ENCODE results near the gene FRS3. TPM values are rescaled to one million over a fixed set of nuclear protein-coding genes. Genes with fewer than 3 reads are reported as not detected.

Gene FRS3
- total and polyA plus RNA-seq, 11 donors = 3.2 to 6.8 (median 5.1) TPM

DNA sequence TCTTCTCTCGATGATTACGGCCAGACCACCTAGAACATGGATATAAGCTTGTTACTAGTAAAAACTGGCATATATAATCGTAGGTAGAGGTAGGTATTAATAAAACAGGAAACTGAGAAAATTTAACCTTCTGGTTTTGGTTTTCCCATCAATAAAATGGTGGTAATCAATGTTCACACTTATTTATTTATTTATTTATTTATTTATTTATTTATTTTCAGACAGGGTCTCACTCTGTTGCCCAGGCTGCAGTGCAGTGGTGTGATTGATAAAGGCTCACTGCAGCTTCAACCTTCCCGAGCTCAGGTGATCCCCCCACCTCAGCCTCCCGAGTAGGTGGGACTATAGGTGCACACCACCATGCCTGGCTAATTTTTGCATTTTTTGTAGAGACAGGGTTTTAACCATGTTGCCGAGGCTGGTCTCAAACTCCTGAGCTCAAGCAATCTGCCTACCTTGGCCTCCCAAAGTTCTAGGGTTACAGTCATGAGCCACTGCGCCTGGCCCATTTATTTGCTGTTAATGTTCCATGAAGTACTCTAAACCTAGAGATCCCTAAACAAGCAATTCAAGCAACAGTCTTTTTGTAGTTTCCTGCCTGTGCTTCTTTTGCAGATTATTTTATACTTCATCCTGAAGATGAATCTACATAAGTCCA, 19.3 kb upstream of the FRS3 start:
- no peak overlapping the region for H3K27ac ChIP-seq
- no peaks in the 10 kb centered on the region for H3K27me3 ChIP-seq
- no peak overlapping the region for H3K4me3 ChIP-seq
- ATAC-seq = no peak
- TF ChIP-seq, protein P1, sequence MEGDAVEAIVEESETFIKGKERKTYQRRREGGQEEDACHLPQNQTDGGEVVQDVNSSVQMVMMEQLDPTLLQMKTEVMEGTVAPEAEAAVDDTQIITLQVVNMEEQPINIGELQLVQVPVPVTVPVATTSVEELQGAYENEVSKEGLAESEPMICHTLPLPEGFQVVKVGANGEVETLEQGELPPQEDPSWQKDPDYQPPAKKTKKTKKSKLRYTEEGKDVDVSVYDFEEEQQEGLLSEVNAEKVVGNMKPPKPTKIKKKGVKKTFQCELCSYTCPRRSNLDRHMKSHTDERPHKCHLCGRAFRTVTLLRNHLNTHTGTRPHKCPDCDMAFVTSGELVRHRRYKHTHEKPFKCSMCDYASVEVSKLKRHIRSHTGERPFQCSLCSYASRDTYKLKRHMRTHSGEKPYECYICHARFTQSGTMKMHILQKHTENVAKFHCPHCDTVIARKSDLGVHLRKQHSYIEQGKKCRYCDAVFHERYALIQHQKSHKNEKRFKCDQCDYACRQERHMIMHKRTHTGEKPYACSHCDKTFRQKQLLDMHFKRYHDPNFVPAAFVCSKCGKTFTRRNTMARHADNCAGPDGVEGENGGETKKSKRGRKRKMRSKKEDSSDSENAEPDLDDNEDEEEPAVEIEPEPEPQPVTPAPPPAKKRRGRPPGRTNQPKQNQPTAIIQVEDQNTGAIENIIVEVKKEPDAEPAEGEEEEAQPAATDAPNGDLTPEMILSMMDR (IDR thresholded peaks at IDR 0.05) = no peak
- no peak for TF ChIP-seq POLR2A (IDR thresholded peaks at IDR 0.05)
- peaks cover 0 to 12% (median 0%) of the 10 kb centered on the region in 12 donors for H3K4me1 ChIP-seq
- intact Hi-C loops (cut with DNase I) = loop anchor here in 1 of 10 donors (5.0 kb wide), 1 partner anchor 118 kb away; no protein-coding TSS in a partner anchor
- H3K36me3 ChIP-seq = peaks cover 0 to 57% (median 31%) of the 10 kb centered on the region in 9 donors
- 92 to 99% (median 96%) methylated on average over 7 of the region's 7 CpGs for WGBS, 4 donors
- DNase-seq = no peak
- no peaks in the 10 kb centered on the region for H3K9me3 ChIP-seq

DNA sequence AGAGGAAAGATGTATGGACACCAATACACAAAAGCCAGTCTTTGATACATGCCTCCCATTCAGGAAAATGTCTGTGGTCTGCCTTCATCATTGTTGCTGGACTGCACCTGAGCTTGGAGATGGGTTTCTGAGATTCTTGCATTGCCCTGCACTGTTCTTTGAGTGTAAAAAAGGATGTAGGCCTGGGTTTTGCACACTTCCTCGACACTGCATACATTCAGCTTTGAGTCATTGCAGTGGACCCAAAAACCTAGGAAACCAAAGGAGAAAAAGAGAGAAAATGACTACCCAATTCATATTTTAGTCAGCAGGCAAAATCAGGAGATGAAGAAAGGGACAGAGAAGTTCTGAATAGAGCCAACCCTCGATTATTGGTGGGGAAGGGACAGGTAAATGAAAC, 16.8 kb upstream of the FRS3 start:
- Histone ChIP-seq H3K9me3 (no peaks in the 10 kb centered on the region), H3K27me3 (no peaks in the 10 kb centered on the region), H3K36me3 (peaks cover 0 to 80% (median 47%) of the 10 kb centered on the region in 9 donors), H3K4me3 (no peak overlapping the region), H3K4me1 (peaks cover 0 to 29% (median 7%) of the 10 kb centered on the region in 12 donors), H3K27ac (no peak overlapping the region)
- ATAC-seq = no peak
- WGBS, 4 donors = 89 to 93% (median 92%) methylated on average over 2 of the region's 2 CpGs
- TF ChIP-seq, protein P1 (IDR thresholded peaks at IDR 0.05) = no peak
- TF ChIP-seq POLR2A (IDR thresholded peaks at IDR 0.05) = no peak
- intact Hi-C loops (cut with DNase I) = loop anchor here in 1 of 10 donors (5.0 kb wide), 1 partner anchor 121 kb away; no protein-coding TSS in a partner anchor
- DNase-seq = no peak

DNA sequence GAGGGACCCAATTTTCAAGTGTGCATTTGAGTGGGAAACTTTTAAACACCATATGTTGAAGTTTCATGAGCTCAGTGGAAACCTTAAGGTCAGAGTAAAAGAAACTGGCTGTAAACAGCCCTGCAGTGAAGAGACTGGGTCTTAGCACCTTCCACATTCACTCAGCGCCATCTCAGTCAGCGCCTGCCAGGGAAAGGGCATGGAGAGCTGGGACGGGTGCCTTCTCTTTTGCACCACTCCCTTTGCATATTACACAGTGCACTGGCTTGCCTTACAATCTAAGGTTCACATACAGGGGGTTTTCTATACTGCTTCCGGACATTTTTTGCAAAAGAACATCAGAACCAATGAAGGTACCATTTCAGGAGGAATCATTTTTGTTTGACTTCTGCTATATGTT, 12.3 kb upstream of the FRS3 start:
- TF ChIP-seq, protein P1 (IDR thresholded peaks at IDR 0.05) = no peak
- TF ChIP-seq POLR2A (IDR thresholded peaks at IDR 0.05) = no peak
- WGBS, 4 donors = 63 to 79% (median 68%) methylated on average over 4 of the region's 4 CpGs
- intact Hi-C loops (cut with DNase I) = no loop called here
- peak overlapping the region in 3 of 12 donors; percentile 17 to 53 (median 28) for H3K27ac ChIP-seq
- H3K36me3 ChIP-seq = peaks cover 0 to 80% (median 56%) of the 10 kb centered on the region in 9 donors
- ATAC-seq (no peak), DNase-seq (no peak)
- peaks cover 4 to 43% (median 20%) of the 10 kb centered on the region in 12 donors for H3K4me1 ChIP-seq
- no peaks in the 10 kb centered on the region for H3K27me3 ChIP-seq
- H3K9me3 ChIP-seq = no peaks in the 10 kb centered on the region
- no peak overlapping the region for H3K4me3 ChIP-seq

DNA sequence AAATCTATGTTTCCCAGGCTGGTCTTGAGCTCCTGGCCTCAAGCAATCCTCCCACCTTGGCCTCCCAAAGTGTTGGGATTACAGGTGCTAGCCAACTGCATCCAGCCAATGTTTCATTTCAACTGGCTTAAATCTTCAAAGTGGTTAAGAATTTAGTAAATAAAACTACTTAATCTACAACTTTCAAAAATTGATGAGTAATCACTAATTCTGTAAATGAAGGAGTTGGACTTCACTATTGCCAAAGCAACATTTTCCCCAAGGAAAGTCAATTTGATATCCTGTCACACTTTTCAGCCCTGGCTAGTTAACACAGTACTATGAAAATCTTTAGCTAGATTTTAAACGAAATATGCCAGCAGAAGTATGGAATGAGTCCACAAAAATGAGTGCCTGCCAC, 11.6 kb upstream of the FRS3 start:
- H3K4me1 ChIP-seq = peaks cover 4 to 43% (median 20%) of the 10 kb centered on the region in 12 donors
- peaks cover 0 to 73% (median 52%) of the 10 kb centered on the region in 9 donors for H3K36me3 ChIP-seq
- no peak overlapping the region for H3K4me3 ChIP-seq
- no peaks in the 10 kb centered on the region for H3K9me3 ChIP-seq
- TF ChIP-seq, protein P1 (IDR thresholded peaks at IDR 0.05) = no peak
- TF ChIP-seq POLR2A (IDR thresholded peaks at IDR 0.05) = no peak
- WGBS, 4 donors = 78 to 87% (median 84%) methylated on average over 1 of the region's 1 CpG
- intact Hi-C loops (cut with DNase I) = no loop called here
- H3K27me3 ChIP-seq = no peaks in the 10 kb centered on the region
- peak overlapping the region in 1 of 12 donors; percentile 28 for H3K27ac ChIP-seq
- ATAC-seq (no peak), DNase-seq (no peak)

All from heart left ventricle (tissue), 16 donors.